ENCODE data around the gene AKAP9.
"Not testable (repeated sequence)": the region's sequence is repeated elsewhere in the genome, so short reads cannot be mapped to it uniquely, and the experiment has no call there.

Gene AKAP9

GRCh38 chr7:92002720-92003119 is 62.1 kb downstream of the AKAP9 start:
- no peak overlapping the region for H3K4me3 ChIP-seq (ENCODE audit: low read depth, low read length)

DNA sequence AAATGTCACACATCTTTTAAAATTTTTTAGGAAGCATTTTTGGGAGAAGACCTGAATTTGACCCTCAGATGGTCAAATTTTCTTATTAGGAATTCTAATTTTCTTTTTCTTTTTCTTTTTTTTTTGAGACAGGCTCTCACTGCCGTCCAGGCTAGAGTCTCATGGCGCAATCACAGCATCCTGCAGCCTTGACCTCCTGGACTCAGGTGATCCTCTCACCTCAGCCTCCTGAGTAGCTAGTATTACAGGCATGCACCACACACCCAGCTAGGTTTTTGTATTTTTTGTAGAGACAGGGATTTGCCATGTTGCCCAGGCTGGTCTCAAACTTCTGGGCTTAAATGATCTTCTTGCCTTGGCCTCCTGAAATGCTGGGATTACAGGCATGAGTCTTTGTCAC is 65.4 kb downstream of the AKAP9 start:
- H3K4me3 ChIP-seq (ENCODE audit: low read depth, low read length) = no peak overlapping the region

- no peak overlapping the region for H3K4me3 ChIP-seq (ENCODE audit: low read depth, low read length)
Observed at GRCh38 chr7:92010215-92010614, 69.6 kb downstream of the AKAP9 start.

GRCh38 chr7:92013611-92014010 is 72.9 kb downstream of the AKAP9 start:
- no peak overlapping the region for H3K4me3 ChIP-seq (ENCODE audit: low read depth, low read length)

- no peak overlapping the region for H3K4me3 ChIP-seq (ENCODE audit: low read depth, low read length)
Observed at GRCh38 chr7:92020636-92021035, 80.0 kb downstream of the AKAP9 start.

DNA sequence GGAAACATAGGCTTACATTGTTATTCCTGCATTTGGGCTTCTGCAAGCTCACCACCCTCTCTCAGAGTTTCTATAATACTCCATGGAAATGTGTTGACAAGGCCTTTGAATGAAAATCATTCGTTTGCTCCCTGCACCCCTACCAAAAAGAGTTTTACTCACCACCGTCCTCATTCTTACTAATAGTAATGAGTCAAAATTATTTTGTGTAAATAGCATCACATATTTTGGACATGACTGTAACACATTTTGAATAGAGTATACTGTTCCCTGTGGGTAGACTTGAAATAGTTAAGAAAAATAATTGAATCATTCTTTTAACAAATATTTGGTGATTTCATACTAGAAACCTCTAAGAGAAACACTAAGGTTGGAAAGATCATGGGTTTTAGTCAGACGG is 84.6 kb downstream of the AKAP9 start:
- H3K4me3 ChIP-seq (ENCODE audit: low read depth, low read length) = no peak overlapping the region

- H3K4me3 ChIP-seq (ENCODE audit: low read depth, low read length) = not testable (repeated sequence)
Observed at GRCh38 chr7:92026635-92027034, 86.0 kb downstream of the AKAP9 start.

DNA sequence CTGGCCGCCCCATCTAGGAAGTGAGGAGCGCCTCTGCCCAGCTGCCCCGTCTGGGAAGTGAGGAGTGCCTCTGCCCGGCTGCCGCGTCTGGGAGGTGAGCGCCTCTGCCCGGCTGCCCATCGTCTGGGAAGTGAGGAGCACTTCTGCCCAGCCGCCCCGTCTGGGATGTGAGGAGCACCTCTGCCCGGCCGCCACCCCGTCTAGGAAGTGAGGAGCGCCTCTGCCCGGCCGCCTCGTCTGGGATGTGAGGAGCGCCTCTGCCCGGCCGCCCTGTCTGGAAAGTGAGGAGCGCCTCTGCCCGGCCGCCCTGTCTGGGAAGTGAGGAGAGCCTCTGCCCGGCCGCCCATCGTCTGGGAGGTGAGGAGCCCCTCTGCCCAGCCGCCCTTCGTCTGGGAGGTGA is 86.5 kb downstream of the AKAP9 start:
- H3K4me3 ChIP-seq (ENCODE audit: low read depth, low read length) = not testable (repeated sequence)

DNA sequence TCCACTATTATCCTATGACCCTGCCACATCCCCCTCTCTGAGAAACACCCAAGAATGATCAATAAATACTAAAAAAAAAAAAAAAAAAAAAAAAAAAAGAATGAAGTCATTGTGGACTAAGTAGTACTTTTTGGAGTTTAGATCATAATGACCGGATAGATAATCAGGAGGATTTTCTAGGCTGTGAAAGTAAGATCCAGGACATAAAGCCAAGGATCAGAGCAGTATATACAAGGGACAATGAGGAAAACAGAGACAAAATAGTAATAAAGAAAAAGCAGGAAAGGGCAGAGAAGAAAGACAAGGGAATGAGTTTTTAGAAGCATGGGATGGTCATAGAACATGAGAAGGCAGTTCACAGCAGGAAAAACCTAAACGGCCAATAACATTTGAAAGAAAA is 87.6 kb downstream of the AKAP9 start:
- H3K4me3 ChIP-seq (ENCODE audit: low read depth, low read length) = no peak overlapping the region

DNA sequence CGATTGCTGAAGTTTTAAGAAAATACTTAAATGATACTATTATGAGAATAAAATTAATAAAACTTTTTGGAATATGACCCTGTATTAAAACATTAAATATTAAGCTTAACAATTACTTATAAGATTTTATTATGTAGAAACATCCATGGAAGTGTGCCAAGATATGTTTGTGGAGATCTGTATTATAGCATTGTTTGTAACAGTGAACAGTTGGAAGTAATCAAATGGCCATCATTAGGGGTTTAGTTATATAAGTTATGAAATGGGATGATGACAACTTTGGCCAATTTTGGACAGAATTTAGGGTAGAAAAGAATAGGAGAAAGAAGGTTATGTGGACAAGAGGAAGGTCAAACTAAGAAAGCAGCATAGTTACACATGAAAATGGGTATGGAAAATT is 88.0 kb downstream of the AKAP9 start:
- H3K4me3 ChIP-seq (ENCODE audit: low read depth, low read length) = no peak overlapping the region

DNA sequence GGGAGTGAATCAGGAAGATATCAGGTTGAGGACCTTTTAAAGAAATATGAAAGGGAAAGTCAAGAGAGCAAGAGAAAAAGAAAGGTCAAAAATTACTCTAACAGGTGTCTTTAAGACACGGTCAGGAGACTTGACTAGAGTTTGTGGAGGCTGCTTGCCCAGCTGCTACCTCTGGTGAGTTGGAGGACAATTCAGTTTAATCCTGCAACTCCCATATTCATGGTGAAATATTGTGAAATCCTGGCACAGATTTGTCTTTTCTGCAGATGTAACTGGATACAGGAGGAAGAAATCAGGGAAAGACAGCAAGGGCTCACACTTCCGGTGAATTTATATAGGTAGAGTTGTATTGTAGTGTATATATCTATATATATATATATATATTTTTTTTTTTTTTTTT is 93.5 kb downstream of the AKAP9 start:
- no peak overlapping the region for H3K4me3 ChIP-seq (ENCODE audit: low read depth, low read length)

DNA sequence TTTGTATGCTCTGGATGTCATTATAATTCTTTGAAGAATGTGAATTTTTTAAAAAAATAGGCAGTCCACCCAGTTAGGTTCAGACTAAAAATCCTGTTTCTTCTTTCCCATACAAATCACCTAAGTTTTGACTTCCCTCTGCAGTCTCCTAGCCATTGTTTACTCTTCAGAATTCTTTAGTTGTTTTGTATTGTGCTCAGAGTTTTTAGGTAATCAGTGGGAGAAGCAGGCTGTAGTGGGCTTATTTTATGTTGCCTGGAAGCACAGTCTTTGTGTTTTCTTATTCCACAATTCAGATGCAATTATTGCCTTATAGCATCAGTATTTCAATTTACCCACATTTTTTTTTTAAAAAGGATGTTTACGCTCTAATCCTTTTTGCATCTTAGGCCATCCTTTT is 94.9 kb downstream of the AKAP9 start:
- H3K4me3 ChIP-seq (ENCODE audit: low read depth, low read length) = no peak overlapping the region

- H3K4me3 ChIP-seq (ENCODE audit: low read depth, low read length) = no peak overlapping the region
Observed at GRCh38 chr7:92039900-92040299, 99.2 kb downstream of the AKAP9 start.

DNA sequence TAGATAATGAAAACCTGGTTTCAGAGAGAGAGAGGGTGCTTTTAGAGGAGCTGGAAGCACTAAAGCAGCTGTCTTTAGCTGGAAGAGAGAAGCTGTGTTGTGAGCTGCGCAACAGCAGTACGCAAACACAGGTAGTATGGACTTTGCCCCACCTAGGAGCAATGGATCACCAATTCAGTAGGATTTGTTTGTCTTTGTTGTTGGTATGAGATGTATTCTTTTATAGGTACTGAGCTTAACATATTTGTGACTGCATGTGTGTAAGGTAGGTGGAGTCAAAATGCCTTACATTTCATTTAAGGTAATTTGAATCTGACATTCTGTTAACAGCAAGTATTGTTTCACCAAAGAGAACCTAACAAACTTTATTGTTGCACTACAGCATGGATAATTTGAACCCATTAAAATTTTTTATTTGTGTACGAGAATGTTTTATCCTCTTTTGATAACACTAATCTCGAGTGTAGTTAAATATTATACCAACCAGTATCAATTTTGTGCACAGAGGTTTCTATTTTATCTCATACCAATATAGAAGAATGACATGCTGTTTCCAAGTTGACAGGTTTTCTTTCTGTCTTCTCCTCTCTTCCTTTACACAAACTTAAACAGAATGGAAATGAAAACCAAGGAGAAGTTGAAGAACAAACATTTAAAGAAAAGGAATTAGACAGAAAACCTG is 101.5 kb downstream of the AKAP9 start:
- no peak overlapping the region for H3K4me3 ChIP-seq (ENCODE audit: low read depth, low read length)

- H3K4me3 ChIP-seq (ENCODE audit: low read depth, low read length) = no peak overlapping the region
Observed at GRCh38 chr7:92043098-92043497, 102.4 kb downstream of the AKAP9 start.

GRCh38 chr7:92043637-92044036 is 103.0 kb downstream of the AKAP9 start:
- H3K4me3 ChIP-seq (ENCODE audit: low read depth, low read length) = no peak overlapping the region

DNA sequence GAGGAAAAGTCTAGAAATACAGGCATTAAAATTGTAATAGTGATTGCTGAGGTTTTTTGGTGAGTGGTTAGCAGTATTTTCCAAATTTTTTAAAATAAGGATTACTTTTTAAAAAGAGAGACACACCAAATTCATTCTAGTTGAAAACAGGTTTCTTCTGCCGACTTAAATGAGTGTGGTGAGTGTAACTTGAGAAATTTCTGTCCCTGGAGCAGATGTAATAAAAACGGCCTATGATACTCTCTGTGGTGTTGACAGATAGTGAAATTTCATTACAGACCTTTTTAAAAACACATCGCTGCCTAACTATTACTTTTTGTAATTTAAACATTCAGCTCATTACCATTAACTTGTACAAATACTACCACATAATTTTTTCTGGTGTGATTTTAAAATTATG is 103.5 kb downstream of the AKAP9 start:
- no peak overlapping the region for H3K4me3 ChIP-seq (ENCODE audit: low read depth, low read length)

DNA sequence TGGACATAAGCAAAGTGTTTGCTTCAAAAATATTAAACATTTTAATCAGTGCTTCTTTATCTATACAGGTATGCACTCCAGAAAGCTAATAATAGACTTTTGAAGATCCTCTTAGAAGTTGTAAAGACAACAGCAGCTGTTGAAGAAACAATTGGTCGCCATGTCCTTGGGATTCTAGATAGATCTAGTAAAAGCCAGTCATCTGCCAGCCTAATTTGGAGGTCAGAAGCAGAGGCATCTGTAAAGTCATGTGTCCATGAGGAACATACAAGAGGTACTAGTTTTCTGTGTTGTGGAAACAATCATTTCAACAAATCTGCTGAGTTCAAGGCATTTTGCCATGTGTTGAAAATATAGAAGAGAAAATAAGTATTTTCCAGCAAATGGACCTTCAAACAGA is 104.3 kb downstream of the AKAP9 start:
- no peak overlapping the region for H3K4me3 ChIP-seq (ENCODE audit: low read depth, low read length)

DNA sequence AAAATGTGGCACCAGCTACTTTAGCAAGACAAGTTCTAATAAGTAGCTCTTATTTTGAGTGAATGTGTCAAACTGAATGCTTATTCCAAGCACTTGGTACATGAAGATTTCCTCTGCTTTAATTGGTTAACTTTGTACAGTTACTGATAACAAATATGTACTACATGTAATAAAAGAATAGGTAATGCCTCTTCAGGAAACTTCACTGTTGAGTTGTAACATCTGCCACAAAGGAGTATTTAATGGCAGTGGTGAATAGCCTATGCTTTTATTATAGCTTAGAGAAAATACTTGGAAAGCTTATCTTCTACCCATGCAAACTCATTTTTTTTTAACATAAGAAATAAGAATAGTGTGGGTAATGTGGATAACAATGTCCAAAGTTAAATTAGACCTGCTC is 111.0 kb downstream of the AKAP9 start:
- H3K4me3 ChIP-seq (ENCODE audit: low read depth, low read length) = no peak overlapping the region

DNA sequence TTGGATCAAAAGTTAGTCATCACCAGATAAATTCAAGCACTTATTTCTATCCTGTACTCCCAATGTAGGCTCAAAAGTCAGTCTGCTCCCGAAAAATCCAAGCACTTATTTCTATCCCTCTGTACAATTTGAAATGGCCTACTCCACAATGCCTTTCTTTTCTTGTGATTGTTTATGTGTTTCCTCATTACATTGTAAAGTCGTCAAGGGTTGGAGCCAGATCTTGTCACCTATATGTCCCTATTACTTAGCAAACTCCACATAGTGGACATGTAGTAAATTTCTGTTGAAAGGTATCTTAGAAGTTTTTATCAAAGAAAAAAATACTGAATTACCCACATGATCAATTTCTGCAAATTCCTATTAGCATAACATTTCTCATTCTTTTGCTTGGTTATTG is 111.5 kb downstream of the AKAP9 start:
- H3K4me3 ChIP-seq (ENCODE audit: low read depth, low read length) = no peak overlapping the region

GRCh38 chr7:92052684-92053083 is 112.0 kb downstream of the AKAP9 start:
- H3K4me3 ChIP-seq (ENCODE audit: low read depth, low read length) = no peak overlapping the region

GRCh38 chr7:92053312-92053711 is 112.7 kb downstream of the AKAP9 start:
- no peak overlapping the region for H3K4me3 ChIP-seq (ENCODE audit: low read depth, low read length)

DNA sequence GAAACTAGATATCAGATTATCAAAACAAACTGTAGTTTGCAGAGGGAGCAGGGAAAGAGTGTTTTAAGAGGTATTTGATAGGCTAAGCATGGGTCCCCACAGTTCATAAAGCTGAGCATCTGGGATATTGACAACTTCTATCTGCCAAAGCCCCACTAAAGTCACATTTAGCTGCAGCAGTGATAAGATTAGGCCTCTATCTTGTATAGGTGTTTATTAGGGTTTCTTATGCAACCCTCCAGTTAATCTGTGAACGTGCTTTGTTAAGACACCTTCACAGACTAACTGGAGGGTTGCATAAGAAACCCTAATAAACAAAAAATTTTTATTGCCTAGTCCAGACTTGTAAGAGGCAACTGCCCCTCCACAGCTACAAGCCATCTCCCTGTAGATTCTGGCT is 115.6 kb downstream of the AKAP9 start:
- no peak overlapping the region for H3K4me3 ChIP-seq (ENCODE audit: low read depth, low read length)
